Cerebellar nuclear complex (tissue), 1 donor: ENCODE data around the gene HSD17B1.
A peak's percentile ranks its signal among the peaks of the same experiment; 100 is the strongest.
"Not testable (repeated sequence)": the region's sequence is repeated elsewhere in the genome, so short reads cannot be mapped to it uniquely, and the experiment has no call there.

Source experiments
- DNase-seq, 2 experiments: peaks; one replicate each; lab custom pipeline; 2025; lab: John Stamatoyannopoulos, UW

The HSD17B1 gene

DNA sequence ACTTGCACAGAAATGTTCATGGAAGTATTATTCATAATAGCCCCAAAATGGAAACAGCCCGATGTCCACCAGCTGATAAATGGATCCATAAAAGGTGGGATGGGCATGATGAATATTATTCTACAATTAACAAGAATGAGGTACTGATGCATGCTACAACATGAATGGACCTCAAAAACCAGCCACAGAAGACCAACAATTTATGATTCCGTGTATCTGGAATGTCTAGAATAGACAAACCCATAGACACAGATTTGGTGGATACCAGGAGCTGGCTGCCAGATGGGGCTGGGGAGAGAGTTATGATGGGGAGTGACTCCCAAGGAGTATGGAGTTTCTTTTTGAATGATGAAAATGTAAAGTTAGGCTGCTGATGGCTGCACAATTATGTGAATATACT is 27.5 kb upstream of the HSD17B1 start:
- DNase-seq = no peak

DNA sequence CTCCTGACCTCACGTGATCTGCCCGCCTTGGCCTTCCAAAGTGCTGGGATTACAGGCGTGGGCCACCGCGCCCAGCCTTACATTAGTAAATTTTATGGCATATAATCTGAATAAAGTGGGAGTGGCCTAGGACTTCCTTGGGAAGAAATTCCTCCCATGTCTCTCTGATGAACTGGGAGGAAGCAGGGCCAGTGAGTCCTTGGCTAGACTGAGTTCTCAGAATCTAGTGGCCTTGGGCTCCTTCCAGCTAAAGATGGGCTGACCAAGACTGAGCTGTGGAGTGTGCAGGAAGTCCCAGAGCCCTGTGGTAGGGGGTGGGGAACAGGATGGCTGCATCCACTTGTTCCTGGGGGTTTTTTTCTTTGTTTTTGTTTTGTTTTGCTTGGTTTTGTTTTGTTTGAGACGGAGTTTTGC is 26.7 kb upstream of the HSD17B1 start:
- no peak for DNase-seq

- DNase-seq = no peak
Measured at GRCh38 chr17:42527932-42528331, 24.8 kb upstream of the HSD17B1 start.

DNA sequence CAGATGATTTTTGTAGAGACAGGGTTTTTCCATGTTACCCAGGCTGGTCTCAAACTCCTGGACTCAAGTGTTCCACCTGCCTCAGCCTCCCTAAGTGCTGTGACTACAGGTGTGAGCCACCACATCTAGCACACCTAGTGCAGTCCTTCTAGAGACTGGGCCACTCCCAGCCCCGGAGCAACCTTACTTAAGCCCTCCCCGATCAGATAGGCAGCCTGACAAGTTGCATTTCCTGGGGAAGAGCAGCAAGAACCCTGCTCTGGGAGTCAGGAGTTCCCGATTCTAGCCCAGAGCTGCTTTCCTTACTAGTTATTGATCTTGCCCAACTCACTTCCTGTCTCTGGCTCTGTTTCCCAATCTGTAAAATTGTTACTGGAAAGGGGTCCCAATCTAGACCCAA is 23.7 kb upstream of the HSD17B1 start:
- no peak for DNase-seq

- DNase-seq = no peak
Measured at GRCh38 chr17:42530952-42531454, 21.7 kb upstream of the HSD17B1 start.

- no peak for DNase-seq
Measured at GRCh38 chr17:42531455-42532354, 21.0 kb upstream of the HSD17B1 start.

GRCh38 chr17:42535155-42536047 is 17.3 kb upstream of the HSD17B1 start:
- no peak for DNase-seq

DNA sequence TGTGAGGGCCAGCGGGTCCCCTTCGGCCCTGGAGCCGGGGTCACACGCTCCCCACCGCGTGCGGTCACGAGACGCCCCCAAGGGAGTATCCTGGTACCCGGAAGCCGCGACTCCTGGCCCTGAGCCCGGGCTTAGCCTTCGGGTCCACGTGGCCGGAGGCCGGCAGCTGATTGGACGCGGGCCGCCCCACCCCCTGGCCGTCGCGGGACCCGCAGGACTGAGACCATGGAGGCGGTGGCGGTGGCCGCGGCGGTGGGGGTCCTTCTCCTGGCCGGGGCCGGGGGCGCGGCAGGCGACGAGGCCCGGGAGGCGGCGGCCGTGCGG is 16.7 kb upstream of the HSD17B1 start, which contains the start of gene NAGLU:
NAGLU (plus strand) TSS at position 194 of the 324 bp plus-strand sequence; CDS start at position 226, 32 bp downstream.
- peak in 1 of 2 experiments; percentile 24 for DNase-seq

GRCh38 chr17:42536372-42537155 is 16.2 kb upstream of the HSD17B1 start:
- DNase-seq = peak in 1 of 2 experiments; percentile 44

GRCh38 chr17:42537156-42537805 is 15.4 kb upstream of the HSD17B1 start:
- no peak for DNase-seq

DNA sequence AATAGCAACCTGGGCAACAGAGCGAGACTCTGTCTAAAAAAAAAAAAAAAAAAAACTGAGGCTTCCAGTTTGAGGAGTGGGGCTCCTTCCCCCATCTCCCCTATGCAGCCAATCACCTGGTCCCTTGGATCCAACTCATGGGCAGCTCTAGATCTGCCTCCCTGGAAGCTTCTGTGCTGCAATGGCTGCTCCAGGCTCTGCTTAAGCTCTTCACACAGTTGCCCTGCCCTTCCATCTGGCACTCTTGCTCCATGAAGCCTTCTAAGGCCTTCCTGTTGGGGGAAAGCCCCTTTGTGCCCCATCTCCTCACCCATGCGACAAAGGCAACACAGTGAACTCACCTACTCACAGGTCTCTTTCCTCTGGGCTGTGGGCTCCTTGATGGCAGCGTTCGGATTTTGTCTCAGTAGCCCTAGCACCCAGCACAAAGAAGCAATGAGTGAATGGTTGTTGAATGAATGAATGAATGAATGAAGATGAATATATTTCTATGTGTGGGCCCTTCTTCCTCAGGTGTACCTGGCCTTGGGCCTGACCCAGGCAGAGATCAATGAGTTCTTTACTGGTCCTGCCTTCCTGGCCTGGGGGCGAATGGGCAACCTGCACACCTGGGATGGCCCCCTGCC is 14.8 kb upstream of the HSD17B1 start:
- DNase-seq = no peak

GRCh38 chr17:42538482-42538881 is 14.2 kb upstream of the HSD17B1 start:
- DNase-seq = no peak

DNA sequence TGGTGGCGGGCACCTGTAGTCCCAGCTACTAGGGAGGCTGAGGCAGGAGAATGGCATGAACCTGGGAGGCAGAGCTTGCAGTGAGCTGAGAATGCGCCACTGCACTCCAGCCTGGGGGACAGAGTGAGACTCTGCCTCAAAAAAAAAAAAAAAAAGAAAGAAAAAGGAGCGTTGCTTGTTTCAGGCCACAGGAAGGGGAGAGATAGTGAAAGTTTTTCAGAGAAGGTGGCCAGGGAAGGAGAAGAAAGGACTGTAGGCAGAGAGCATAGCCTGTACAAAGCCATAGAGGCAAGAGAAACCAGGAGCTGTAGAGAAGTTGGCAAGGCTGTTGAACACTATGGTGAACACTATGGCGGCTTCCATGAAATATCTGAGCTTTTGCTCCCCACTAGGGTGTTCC is 12.2 kb upstream of the HSD17B1 start:
- DNase-seq = not testable (repeated sequence)

- no peak for DNase-seq
Measured at GRCh38 chr17:42541041-42541833, 11.5 kb upstream of the HSD17B1 start.

DNA sequence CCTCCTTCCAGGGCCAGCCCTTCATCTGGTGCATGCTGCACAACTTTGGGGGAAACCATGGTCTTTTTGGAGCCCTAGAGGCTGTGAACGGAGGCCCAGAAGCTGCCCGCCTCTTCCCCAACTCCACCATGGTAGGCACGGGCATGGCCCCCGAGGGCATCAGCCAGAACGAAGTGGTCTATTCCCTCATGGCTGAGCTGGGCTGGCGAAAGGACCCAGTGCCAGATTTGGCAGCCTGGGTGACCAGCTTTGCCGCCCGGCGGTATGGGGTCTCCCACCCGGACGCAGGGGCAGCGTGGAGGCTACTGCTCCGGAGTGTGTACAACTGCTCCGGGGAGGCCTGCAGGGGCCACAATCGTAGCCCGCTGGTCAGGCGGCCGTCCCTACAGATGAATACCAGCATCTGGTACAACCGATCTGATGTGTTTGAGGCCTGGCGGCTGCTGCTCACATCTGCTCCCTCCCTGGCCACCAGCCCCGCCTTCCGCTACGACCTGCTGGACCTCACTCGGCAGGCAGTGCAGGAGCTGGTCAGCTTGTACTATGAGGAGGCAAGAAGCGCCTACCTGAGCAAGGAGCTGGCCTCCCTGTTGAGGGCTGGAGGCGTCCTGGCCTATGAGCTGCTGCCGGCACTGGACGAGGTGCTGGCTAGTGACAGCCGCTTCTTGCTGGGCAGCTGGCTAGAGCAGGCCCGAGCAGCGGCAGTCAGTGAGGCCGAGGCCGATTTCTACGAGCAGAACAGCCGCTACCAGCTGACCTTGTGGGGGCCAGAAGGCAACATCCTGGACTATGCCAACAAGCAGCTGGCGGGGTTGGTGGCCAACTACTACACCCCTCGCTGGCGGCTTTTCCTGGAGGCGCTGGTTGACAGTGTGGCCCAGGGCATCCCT is 9.3 kb upstream of the HSD17B1 start:
- no peak for DNase-seq

DNA sequence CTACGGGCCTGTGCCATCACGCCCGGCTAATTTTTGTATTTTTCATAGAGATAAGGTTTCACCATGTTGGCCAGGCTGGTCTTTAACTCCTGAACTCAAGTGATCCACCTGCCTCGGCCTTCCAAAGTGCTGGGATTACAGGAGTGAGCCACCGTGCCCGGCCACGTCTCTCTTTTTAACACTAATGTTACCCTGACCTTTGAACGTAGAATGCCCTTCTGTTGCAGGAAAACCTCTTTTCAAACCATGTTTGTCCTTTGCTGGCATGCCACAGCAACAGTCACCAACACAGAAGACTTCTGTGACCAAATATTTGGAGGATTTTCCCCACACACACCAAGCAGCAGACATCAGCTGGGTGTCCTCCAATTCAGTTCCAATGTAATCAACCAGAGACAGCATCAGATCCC is 7.8 kb upstream of the HSD17B1 start:
- DNase-seq = no peak

DNA sequence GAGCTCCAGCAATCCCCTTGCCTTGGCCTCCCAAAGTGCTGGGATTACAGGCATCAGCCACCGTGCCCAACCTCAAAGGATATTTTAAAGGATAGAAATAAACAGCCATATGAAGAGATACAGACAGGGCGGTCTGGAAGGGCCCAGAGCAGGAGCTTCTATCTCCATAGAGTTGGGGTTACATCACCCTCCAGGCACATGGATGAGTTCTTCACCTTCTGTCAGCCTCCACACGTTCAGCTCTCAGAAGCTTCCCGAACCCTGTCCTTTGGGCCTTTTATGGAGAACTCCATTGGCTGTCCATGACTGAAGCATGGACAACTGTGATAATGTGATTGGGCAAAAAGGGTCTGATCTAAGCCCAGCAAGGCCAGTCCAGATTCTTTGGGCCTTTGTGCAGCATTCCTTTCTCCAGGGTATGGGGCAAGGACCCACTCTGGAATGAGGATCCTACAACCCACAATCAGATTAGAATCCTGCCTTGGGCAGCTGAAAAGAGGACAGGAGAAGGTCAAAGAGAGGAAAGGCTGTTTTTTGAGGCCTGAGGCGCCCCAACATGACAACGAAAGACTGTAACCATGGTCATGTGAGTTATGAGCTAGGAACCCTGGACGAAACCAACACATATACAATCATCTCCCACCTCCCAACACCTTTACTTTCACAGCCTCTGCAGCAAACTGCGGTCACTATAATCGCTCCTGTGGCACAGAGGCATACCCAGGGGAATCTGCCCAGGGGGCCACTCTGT is 6.8 kb upstream of the HSD17B1 start:
- not testable (repeated sequence) for DNase-seq

- no peak for DNase-seq
Measured at GRCh38 chr17:42547001-42547461, 5.7 kb upstream of the HSD17B1 start.
